ENCODE results near the gene UBAC2.

UBAC2 gene

DNA sequence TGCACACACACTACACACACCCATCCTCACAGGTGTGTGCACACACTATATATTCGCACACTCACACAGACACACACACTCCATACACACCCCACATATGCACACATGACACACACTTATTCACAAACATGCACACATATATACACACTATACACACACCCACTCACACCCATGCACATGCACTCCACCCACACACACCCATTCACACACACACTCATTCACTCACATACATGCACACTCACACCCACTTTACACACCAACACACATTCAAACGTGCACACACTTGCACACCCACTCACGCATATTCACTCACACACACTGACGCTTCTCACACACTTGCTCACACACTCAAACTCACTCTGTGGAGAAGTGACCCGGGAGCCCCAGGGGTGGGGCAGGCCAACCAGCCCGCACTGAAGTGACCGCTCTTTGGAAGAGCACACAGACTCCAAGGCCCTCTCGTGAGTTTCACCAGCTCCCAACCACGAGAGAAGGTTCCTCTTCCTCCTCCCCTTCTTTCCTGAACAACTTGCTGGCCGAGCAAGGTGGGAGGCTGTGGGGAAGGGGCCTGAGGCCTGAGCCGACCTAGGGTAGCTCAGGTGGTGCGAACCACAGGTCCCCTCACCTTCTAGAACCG, 214.5 kb downstream of the UBAC2 start:
- TF ChIP-seq TCF4 (CRISPR knock-in tag; IDR thresholded peaks at IDR 0.05; ENCODE audit: borderline replicate concordance): no peak
- TF ChIP-seq, protein P1, sequence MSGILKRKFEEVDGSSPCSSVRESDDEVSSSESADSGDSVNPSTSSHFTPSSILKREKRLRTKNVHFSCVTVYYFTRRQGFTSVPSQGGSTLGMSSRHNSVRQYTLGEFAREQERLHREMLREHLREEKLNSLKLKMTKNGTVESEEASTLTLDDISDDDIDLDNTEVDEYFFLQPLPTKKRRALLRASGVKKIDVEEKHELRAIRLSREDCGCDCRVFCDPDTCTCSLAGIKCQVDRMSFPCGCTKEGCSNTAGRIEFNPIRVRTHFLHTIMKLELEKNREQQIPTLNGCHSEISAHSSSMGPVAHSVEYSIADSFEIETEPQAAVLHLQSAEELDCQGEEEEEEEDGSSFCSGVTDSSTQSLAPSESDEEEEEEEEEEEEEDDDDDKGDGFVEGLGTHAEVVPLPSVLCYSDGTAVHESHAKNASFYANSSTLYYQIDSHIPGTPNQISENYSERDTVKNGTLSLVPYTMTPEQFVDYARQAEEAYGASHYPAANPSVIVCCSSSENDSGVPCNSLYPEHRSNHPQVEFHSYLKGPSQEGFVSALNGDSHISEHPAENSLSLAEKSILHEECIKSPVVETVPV (CRISPR knock-in tag; IDR thresholded peaks at IDR 0.05): no peak
- TF ChIP-seq, protein P2, sequence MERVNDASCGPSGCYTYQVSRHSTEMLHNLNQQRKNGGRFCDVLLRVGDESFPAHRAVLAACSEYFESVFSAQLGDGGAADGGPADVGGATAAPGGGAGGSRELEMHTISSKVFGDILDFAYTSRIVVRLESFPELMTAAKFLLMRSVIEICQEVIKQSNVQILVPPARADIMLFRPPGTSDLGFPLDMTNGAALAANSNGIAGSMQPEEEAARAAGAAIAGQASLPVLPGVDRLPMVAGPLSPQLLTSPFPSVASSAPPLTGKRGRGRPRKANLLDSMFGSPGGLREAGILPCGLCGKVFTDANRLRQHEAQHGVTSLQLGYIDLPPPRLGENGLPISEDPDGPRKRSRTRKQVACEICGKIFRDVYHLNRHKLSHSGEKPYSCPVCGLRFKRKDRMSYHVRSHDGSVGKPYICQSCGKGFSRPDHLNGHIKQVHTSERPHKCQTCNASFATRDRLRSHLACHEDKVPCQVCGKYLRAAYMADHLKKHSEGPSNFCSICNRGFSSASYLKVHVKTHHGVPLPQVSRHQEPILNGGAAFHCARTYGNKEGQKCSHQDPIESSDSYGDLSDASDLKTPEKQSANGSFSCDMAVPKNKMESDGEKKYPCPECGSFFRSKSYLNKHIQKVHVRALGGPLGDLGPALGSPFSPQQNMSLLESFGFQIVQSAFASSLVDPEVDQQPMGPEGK (CRISPR knock-in tag; IDR thresholded peaks at IDR 0.05; ENCODE audit: borderline replicate concordance): no peak
- no peak for TF ChIP-seq BACH2 (CRISPR knock-in tag; IDR thresholded peaks at IDR 0.05; ENCODE audit: borderline replicate concordance)
- TF ChIP-seq ISL1 (CRISPR knock-in tag; IDR thresholded peaks at IDR 0.05): no peak
- no peak for TF ChIP-seq TOX (CRISPR knock-in tag; IDR thresholded peaks at IDR 0.05; ENCODE audit: borderline replicate concordance)
- TF ChIP-seq ESRRG (CRISPR knock-in tag; IDR thresholded peaks at IDR 0.05): no peak
- no peak for TF ChIP-seq OSR1 (CRISPR knock-in tag; IDR thresholded peaks at IDR 0.05)
- TF ChIP-seq ZNF8 (CRISPR knock-in tag; IDR thresholded peaks at IDR 0.05): no peak
- no peak for ATAC-seq

GRCh38 chr13:99415851-99416331, 215.2 kb downstream of the UBAC2 start:
- TF ChIP-seq CSDC2 (CRISPR knock-in tag; IDR thresholded peaks at IDR 0.05): no peak
- no peak for TF ChIP-seq ARNTL (CRISPR knock-in tag; IDR thresholded peaks at IDR 0.05; ENCODE audit: borderline replicate concordance, low read depth)
- TF ChIP-seq BACH2 (CRISPR knock-in tag; IDR thresholded peaks at IDR 0.05; ENCODE audit: borderline replicate concordance): no peak
- ATAC-seq: no peak

DNA sequence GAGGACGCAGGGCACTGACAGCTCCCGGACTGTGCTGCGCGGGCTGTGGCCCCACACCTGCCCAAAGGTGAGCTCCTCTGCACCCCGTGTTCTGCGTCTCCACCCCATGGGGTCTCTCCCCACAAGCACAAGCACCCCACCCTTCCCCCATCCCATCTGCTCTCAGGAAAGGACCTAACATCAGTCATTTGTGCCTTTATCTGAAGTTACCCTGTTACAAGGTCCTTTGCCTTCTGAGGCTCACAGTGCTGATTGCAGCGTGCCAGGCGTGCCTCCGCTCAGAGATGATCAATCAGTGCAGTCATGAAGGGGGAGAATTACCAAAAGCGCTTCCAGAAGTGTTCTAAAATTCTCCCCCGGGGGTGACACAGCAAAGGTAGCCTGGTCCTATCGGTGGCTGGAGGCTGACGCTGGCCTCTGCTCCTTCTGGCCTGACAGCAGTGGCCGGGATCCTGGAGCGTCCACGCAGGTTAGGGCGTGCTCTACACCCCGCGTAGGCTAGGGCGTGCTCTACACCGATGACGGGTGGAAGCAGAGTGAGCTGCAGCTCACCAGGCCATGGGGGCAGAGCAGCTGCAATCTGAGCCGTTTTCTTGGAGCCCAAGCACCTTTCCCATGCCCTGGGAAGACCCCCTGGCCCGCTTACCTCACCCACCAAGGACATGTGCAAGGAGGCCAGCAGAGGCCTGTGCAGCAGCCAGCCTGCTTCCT, 215.9 kb downstream of the UBAC2 start:
- TF ChIP-seq GLIS3 (CRISPR knock-in tag; IDR thresholded peaks at IDR 0.05): no peak
- TF ChIP-seq ISL1 (CRISPR knock-in tag; IDR thresholded peaks at IDR 0.05): no peak
- TF ChIP-seq ZNF8 (CRISPR knock-in tag; IDR thresholded peaks at IDR 0.05): no peak
- TF ChIP-seq, protein P3, sequence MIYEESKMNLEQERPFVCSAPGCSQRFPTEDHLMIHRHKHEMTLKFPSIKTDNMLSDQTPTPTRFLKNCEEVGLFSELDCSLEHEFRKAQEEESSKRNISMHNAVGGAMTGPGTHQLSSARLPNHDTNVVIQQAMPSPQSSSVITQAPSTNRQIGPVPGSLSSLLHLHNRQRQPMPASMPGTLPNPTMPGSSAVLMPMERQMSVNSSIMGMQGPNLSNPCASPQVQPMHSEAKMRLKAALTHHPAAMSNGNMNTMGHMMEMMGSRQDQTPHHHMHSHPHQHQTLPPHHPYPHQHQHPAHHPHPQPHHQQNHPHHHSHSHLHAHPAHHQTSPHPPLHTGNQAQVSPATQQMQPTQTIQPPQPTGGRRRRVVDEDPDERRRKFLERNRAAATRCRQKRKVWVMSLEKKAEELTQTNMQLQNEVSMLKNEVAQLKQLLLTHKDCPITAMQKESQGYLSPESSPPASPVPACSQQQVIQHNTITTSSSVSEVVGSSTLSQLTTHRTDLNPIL (CRISPR knock-in tag; IDR thresholded peaks at IDR 0.05; ENCODE audit: low read depth): no peak
- no peak for TF ChIP-seq ESRRG (CRISPR knock-in tag; IDR thresholded peaks at IDR 0.05)
- TF ChIP-seq ZNF70 (CRISPR knock-in tag; IDR thresholded peaks at IDR 0.05): no peak
- TF ChIP-seq, protein P4, sequence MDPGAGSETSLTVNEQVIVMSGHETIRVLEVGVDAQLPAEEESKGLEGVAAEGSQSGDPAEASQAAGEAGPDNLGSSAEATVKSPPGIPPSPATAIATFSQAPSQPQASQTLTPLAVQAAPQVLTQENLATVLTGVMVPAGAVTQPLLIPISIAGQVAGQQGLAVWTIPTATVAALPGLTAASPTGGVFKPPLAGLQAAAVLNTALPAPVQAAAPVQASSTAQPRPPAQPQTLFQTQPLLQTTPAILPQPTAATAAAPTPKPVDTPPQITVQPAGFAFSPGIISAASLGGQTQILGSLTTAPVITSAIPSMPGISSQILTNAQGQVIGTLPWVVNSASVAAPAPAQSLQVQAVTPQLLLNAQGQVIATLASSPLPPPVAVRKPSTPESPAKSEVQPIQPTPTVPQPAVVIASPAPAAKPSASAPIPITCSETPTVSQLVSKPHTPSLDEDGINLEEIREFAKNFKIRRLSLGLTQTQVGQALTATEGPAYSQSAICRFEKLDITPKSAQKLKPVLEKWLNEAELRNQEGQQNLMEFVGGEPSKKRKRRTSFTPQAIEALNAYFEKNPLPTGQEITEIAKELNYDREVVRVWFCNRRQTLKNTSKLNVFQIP (CRISPR knock-in tag; IDR thresholded peaks at IDR 0.05; ENCODE audit: borderline replicate concordance, low read depth): no peak
- no peak for TF ChIP-seq ARNTL (CRISPR knock-in tag; IDR thresholded peaks at IDR 0.05; ENCODE audit: borderline replicate concordance, low read depth)
- TF ChIP-seq BACH2 (CRISPR knock-in tag; IDR thresholded peaks at IDR 0.05; ENCODE audit: borderline replicate concordance): no peak
- TF ChIP-seq SNAI2 (CRISPR knock-in tag; IDR thresholded peaks at IDR 0.05): no peak
- TF ChIP-seq, protein P1 (CRISPR knock-in tag; IDR thresholded peaks at IDR 0.05): no peak
- ATAC-seq: no peak
